Muscle layer of duodenum (tissue), 2 donors: ENCODE results near the gene IL36A.

Source experiments
- H3K27ac ChIP-seq: one replicate; pipeline ENCODE4 v1.7.0; 2013; ENCODE audit warnings: mild to moderate bottlenecking, low read length
- H3K27me3 ChIP-seq: one replicate; pipeline ENCODE4 v1.7.0; 2013; ENCODE audit warnings: low read depth, mild to moderate bottlenecking, control low read depth, low read length
- H3K36me3 ChIP-seq, 2 donors: one replicate each; pipeline ENCODE4 v1.7.0; 2013; ENCODE audit warnings: low read length in 2 of 2, control low read depth in 1 of 2, mild to moderate bottlenecking in 1 of 2; ENCODE audit not compliant: insufficient read depth in 2 of 2, control insufficient read depth in 1 of 2
- H3K4me1 ChIP-seq, 2 donors: one replicate each; pipeline ENCODE4 v1.7.0; 2013; ENCODE audit warnings: low read length in 2 of 2, mild to moderate bottlenecking in 2 of 2, control low read depth in 1 of 2, moderate library complexity in 1 of 2; ENCODE audit not compliant: insufficient read depth in 2 of 2, control insufficient read depth in 1 of 2
- H3K4me3 ChIP-seq, 2 donors: one replicate each; pipeline ENCODE4 v1.7.0; 2013; ENCODE audit warnings: low read length in 2 of 2, low read depth in 1 of 2, mild to moderate bottlenecking in 1 of 2
- H3K9me3 ChIP-seq, 2 donors: one replicate each; pipeline ENCODE4 v1.7.0; 2013; ENCODE audit warnings: low read length in 2 of 2, control low read depth in 1 of 2, mild to moderate bottlenecking in 1 of 2; ENCODE audit not compliant: control insufficient read depth in 1 of 2
- donor health status: healthy.

IL36A gene, protein sequence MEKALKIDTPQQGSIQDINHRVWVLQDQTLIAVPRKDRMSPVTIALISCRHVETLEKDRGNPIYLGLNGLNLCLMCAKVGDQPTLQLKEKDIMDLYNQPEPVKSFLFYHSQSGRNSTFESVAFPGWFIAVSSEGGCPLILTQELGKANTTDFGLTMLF

DNA sequence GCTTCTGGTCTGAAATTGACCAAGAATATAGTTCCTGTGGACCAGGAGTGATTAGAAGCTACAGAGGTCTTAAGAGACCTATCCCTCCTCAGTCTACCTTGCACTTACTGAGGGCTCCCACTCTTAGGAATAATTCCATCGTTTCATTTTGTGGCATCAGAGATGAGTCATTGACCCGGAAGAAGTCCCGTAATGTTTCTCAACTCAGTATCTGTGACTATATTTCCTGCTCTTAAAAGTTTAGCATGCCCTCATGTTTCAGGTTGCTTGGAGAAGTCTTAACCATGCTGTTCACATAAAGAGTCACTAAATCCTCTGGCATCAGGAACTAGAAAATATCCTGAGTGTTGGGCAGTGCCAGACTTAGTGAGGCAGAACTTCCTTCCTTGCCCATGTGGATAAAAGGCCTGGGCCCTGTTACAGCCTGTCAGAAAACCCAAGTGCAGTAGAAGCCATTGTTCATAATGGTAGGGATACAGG, at the start of gene IL36A:
IL36A (plus strand) TSS at position 430 of the 480 bp plus-strand sequence. CDS start 413 bp downstream, outside the sequence.
- Histone ChIP-seq H3K27ac (no peak within 1 kb of the TSS), H3K4me3 (no peak within 1 kb of the TSS), H3K36me3 (no peaks in the 10 kb centered on the region), H3K27me3 (no peaks in the 10 kb centered on the region), H3K4me1 (no peaks in the 10 kb centered on the region), H3K9me3 (peaks cover 10 to 12% of the 10 kb centered on the region in 2 donors)

DNA sequence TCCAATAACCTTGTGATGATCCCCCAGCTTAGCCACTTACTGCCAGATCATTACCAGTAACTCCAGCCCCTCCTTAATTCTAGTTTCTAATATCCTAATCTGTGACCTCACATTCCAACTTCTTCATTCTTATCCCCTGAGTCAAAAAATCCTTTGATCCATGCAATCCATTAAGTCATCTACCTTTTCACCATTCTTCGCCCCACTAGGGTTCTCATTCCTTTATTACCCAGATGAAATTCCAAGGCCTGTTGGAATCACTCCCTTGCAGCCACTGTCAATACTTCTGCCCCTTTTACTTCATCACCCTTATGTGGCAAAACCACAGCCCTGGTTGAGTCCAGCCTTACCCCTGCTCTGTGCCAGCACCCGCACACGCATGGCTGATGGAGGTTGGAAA, 47.7 kb upstream of the IL36A start:
- Histone ChIP-seq H3K36me3 (no peaks in the 10 kb centered on the region), H3K9me3 (no peaks in the 10 kb centered on the region), H3K27ac (no peak overlapping the region), H3K4me1 (no peaks in the 10 kb centered on the region), H3K27me3 (no peaks in the 10 kb centered on the region), H3K4me3 (no peak overlapping the region)

DNA sequence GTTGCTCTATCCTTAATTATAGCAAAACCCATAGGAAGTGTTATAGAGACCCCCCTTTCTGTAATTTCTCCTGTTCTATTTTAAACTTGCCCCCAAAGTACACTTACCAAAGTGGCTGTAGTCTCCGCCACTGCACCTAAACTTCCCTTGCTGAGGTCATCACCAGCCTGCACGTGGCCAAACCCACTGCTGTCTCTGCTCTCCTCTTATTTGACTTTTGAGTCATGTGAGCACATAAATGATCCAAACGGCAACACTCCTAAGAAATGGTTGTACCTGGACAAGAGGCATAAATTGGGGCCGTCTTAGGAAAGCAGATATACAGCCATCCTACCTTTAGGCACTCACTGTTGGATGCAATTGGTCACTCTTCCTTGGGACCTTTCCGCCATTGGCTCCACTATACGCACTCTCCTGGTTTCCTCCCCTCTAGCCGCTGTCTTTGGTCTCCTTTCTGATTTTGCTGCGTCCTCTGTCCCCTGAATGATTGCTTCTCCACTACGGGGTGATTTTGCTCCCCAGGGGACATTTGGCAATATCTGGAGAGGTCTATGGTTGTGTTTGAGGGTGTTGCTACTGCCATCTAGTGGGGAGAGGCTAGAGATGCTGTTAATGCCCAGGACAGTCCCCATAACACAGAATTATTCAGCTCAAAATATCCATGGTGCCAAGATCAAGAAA, 46.7 kb upstream of the IL36A start:
- no peaks in the 10 kb centered on the region for H3K4me1 ChIP-seq
- H3K27ac ChIP-seq, result no peak overlapping the region

DNA sequence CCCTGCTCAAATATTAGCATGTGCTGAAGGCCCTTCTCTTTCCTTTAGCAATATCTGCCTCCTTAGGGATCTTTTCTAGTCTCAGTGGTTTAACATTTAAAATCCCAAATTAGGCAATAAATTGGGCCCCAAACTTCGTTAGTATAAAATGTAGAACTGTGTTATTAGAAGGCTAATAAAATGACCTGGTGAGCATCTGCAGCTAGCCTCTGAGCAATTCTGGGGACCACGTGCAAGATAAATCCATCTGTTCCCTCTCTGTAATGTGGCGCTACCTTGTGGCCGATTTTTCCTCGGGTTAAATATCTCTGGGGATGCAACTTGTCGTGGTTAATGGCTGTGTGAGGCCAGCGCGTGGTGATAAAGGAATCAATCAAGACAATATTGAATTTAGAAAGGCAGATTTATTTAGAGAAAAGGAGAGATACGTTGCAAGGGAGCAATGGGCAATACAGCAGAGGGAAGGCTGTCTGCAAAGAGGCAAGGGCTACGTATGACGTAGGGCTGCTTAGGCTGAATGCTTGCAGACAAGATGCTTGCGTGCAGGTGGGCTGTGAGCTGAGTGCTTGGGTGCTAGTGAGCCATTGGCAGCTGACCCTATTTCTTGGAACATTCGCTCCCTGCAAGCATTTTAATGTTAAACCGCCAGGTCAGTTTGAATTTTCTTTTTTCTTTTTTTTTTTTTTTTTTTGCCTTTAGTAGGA, 46.0 kb upstream of the IL36A start:
- Histone ChIP-seq H3K36me3 (no peaks in the 10 kb centered on the region), H3K4me3 (no peak overlapping the region)

More for the DNA sequence above, 46.7 kb upstream of the IL36A start:
- H3K4me3 ChIP-seq, result no peak overlapping the region
- H3K9me3 ChIP-seq, result no peaks in the 10 kb centered on the region
- no peaks in the 10 kb centered on the region for H3K36me3 ChIP-seq
- H3K27me3 ChIP-seq, result no peaks in the 10 kb centered on the region

DNA sequence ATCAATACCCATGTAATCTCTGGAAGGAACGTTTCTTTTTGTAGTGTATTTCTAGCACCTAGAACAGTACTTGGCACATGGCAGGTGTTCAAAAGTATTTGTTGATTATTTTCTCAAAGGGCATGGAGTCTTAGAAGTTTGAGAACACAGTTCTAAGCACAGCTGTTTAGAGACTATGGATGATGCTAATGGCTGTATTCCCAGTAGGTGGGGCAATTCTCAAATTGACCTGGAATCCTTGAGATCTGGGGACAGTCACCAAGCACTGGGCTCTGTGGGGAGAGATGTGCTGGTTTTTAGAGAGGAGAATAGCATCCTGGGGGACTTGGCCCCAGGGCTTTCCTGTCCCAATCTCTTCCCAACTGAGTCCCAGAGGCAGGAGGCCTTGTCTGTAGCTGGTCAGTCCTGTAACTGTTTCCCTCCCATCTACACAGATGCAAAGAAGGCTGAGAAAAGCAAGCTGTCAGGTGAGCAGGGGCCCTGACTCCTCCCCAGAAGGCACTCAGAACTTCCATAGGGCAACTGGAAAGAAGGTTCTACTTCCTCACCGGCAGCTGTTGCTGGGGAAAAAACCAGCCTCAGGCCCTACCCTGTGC, 44.9 kb upstream of the IL36A start:
- Histone ChIP-seq H3K9me3 (no peaks in the 10 kb centered on the region), H3K4me3 (no peak overlapping the region)

More for the DNA sequence above, 46.0 kb upstream of the IL36A start:
- Histone ChIP-seq H3K9me3 (no peaks in the 10 kb centered on the region), H3K4me1 (no peaks in the 10 kb centered on the region), H3K27me3 (no peaks in the 10 kb centered on the region), H3K27ac (no peak overlapping the region)

DNA sequence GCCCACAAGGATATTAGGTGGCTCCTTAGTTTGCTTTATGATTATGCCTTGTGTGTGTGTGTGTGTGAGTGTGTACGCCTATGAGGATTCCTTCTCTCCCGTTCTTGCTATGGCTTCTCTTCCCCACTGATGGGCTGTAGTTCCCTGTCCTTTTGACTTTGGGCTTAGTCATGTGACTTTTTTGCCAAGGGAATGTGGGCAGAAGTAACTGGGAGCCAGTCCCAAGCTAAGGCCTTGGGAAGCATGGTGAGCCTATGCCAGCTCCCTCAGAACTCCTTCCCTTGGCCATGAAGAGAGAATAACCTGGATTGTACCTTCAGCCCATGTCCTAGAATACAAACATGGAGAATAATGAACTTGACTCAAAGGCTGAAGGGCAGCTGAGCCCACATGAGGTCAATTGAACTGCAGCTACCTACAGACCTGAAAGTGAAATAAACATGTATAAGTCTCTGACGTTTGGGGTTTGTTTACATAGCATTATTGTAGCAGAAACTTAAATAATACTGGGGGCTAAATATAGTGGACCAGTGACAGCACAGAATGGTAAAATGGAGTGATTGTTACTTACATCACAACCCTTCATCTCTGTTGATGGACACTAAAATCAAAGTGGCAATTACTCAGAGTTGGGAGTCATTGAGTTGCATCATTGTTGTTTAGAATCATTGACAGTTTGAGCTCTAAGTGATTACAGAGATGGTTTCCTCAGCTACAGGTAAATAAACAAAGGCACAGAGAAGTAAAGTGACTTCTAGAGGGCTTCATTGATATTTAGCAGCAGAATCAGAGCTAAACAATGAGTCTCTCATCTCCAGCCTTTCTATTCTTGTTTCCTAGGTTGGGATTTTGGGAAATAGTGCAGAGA, 42.7 kb upstream of the IL36A start:
- no peak overlapping the region for H3K4me3 ChIP-seq
- H3K4me1 ChIP-seq, result no peaks in the 10 kb centered on the region
- H3K9me3 ChIP-seq, result no peaks in the 10 kb centered on the region
- no peak overlapping the region for H3K27ac ChIP-seq
- H3K27me3 ChIP-seq, result no peaks in the 10 kb centered on the region
- H3K36me3 ChIP-seq, result no peaks in the 10 kb centered on the region

More for the DNA sequence above, 44.9 kb upstream of the IL36A start:
- H3K27me3 ChIP-seq, result no peaks in the 10 kb centered on the region
- no peaks in the 10 kb centered on the region for H3K4me1 ChIP-seq
- no peaks in the 10 kb centered on the region for H3K36me3 ChIP-seq
- H3K27ac ChIP-seq, result no peak overlapping the region

DNA sequence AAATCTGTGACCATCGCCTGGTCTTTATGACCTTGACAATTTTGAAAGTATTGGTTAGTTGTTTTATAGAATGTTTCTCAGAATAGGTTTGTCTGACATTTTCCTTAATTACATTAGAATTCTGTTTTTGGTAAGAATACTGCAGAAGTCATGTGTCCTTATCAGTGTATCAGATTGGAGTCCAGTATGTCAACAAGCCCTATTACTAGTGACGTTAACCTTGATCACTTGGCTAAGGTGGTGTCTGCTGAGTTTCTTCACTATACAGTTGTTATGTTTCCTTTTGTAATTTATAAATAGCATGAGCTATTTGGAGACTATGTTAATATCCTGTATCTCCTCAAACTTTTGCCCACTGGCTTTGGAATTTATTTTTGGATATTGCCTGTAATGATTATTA, 38.2 kb upstream of the IL36A start:
- Histone ChIP-seq H3K4me3 (no peak overlapping the region), H3K27ac (no peak overlapping the region), H3K4me1 (no peaks in the 10 kb centered on the region), H3K9me3 (no peaks in the 10 kb centered on the region), H3K36me3 (no peaks in the 10 kb centered on the region), H3K27me3 (no peaks in the 10 kb centered on the region)

DNA sequence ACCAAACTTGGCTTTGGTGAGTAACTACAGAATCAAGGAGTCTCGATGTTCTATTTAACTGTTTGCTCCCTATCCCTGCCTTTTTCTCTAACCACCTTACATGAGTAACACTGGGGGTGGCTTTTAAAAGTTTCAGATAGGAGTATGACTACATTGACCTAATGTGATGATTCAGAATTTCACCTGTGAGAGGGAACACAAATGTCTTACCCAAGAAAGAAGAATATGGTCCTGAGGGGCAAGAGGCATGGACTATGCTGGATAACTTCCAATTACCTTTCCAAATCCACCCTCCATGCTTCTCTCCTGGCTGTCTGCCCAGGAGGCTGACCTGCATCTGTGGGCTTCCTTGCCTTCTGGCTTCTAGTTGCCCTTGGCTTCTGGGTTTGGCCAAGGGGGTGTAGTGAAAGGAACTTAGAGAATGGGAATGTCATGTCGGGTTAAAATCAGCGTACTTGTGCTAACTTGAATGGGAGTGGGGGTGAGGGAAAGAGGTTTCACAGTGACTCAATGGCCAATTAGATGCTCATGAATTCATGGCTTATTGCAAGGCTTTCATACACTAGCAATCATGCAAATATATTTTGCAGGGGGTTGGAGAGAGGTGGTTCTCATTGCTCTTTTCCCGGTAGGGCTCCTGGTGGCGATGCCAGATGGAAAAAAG, 32.7 kb upstream of the IL36A start:
- Histone ChIP-seq H3K27me3 (no peaks in the 10 kb centered on the region), H3K27ac (no peak overlapping the region), H3K9me3 (no peaks in the 10 kb centered on the region), H3K4me3 (no peak overlapping the region), H3K36me3 (no peaks in the 10 kb centered on the region), H3K4me1 (no peaks in the 10 kb centered on the region)

DNA sequence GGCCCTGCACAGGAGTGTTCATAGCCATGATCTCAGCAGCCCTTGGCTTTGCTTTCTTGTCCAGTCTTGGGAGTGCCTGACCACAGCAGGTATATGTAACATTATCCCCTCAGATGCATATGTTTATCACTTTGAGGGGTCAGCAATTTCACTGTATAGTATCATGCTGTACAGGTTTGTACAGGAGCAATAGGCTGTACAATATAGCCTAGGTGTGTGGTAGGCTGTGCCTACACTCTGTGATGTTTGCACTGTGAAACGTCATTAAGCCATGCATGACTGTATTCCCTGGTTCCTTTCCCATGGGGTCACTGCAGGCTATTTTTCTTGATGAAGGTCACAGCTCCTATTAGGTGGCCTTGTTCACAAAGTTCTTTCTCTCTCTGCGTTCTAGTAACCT, 32.1 kb upstream of the IL36A start:
- H3K4me1 ChIP-seq, result no peaks in the 10 kb centered on the region
- no peaks in the 10 kb centered on the region for H3K9me3 ChIP-seq
- no peaks in the 10 kb centered on the region for H3K27me3 ChIP-seq
- H3K36me3 ChIP-seq, result no peaks in the 10 kb centered on the region
- no peak overlapping the region for H3K27ac ChIP-seq
- no peak overlapping the region for H3K4me3 ChIP-seq

DNA sequence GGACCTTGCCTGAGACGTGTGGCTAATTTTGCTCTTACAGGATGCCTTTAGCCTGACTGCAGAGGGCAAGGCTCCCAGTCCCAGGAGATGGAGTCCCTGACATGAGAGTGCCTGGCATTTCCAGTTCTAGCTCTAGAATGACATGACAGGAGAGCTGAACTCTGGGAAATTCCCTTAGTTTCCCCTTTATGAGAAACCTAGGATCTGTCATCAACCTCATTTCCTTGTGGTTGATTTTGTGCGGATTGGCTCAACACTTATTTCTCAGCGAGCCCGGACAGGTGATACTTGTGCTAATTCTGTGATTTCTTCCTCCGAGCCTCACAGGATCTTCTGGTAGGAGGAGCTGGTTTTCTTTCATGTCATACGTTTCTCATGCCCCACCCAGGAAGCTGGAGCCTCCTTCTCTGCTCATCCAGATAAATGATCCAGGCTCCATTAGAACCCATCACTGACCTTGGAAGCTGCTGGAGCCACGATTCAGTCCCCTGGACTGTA, 27.7 kb upstream of the IL36A start, which contains the start of gene IL36G:
IL36G (plus strand) TSS at position 448 of the 498 bp plus-strand sequence. CDS start 633 bp downstream, outside the sequence.
- Histone ChIP-seq H3K4me3 (no peak within 1 kb of the TSS), H3K27ac (no peak within 1 kb of the TSS), H3K27me3 (no peaks in the 10 kb centered on the region), H3K9me3 (no peaks in the 10 kb centered on the region), H3K4me1 (no peaks in the 10 kb centered on the region), H3K36me3 (no peaks in the 10 kb centered on the region)
